HCT116 (cell line): ENCODE measurements around the gene PDP2.

Experiments
- CEBPB ChIP-seq: IDR thresholded peaks from 2 replicates; pipeline ENCODE4 v1.6.1; 2012; ENCODE audit warnings: low read depth
- EZH2 ChIP-seq: fragments of 200-600 bp; sonication (generic); IDR thresholded peaks from 2 replicates; pipeline ENCODE4 v1.6.1; 2017; ENCODE audit warnings: antibody characterized with exemption, mixed run types
- EZH2phosphoT487 ChIP-seq: fragments of 200-600 bp; IDR thresholded peaks from 2 replicates; pipeline ENCODE4 v1.6.1; 2018; ENCODE audit warnings: antibody characterized with exemption, borderline replicate concordance
- POLR2A ChIP-seq: IDR thresholded peaks from 2 replicates; pipeline ENCODE4 v1.7.0; 2011; ENCODE audit warnings: borderline replicate concordance; ENCODE audit not compliant: insufficient read depth, insufficient read length; ENCODE audit errors: extremely low read depth
- YY1 ChIP-seq: IDR thresholded peaks from 2 replicates; pipeline ENCODE4 v1.6.1; 2011; ENCODE audit warnings: low read length, low read depth, moderate library complexity, mild to moderate bottlenecking; ENCODE audit not compliant: insufficient replicate concordance; ENCODE audit errors: extremely low read depth
- ZBTB33 ChIP-seq: IDR thresholded peaks from 2 replicates; pipeline ENCODE4 v1.6.1; 2011; ENCODE audit warnings: mild to moderate bottlenecking, low read length, moderate library complexity; ENCODE audit not compliant: insufficient replicate concordance; ENCODE audit errors: extremely low read depth
- TF ChIP-seq, protein P1 (sequence below), 3 experiments: fragments of 200-600 bp in 1 of 3; sonication (generic) in 1 of 3; IDR thresholded peaks in 2 of 3; conservative IDR thresholded peaks in 1 of 3; 2 replicates each; pipeline ENCODE4 v1.5.1; 2012 to 2017; ENCODE audit warnings: low read depth in 2 of 3, low read length in 2 of 3, antibody characterized with exemption in 1 of 3, borderline replicate concordance in 1 of 3, control low read depth in 1 of 3, mild to moderate bottlenecking in 1 of 3, mixed read lengths in 1 of 3, mixed run types in 1 of 3, moderate library complexity in 1 of 3; ENCODE audit not compliant: insufficient read depth in 1 of 3
- TF ChIP-seq, protein P2 (sequence below): IDR thresholded peaks from 2 replicates; pipeline ENCODE4 v1.6.1; 2012; ENCODE audit warnings: low read depth

DNA sequence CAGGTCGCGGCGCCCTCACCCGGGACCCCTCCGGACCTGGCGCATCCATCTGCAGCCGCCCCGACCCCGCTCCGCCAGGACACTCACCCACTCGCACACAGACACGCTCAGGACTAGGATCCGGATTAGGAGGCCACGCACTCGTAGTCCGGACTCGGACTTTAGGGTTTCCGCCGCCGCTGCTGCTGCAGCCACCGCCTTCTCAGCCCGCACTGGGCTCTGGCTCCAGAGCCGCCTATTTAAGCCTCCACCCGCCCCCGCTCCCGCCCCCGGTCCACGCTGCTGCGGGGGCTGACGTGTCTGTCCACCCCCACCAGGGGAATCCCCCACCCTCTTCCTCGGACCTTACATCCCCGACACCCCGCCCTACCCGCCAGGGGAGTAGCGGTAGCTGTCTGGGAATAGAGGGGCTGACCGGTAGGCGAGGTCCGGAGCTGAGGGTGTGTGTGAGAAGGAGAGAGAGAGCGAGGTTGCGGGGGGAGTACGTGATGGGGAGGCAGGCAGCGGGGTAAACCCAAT, 45.1 kb downstream of the PDP2 start, which contains the start of gene RRAD:
- no peak for TF ChIP-seq EZH2
- no peak for TF ChIP-seq YY1
- no peak for TF ChIP-seq ZBTB33
- TF ChIP-seq, protein P1, sequence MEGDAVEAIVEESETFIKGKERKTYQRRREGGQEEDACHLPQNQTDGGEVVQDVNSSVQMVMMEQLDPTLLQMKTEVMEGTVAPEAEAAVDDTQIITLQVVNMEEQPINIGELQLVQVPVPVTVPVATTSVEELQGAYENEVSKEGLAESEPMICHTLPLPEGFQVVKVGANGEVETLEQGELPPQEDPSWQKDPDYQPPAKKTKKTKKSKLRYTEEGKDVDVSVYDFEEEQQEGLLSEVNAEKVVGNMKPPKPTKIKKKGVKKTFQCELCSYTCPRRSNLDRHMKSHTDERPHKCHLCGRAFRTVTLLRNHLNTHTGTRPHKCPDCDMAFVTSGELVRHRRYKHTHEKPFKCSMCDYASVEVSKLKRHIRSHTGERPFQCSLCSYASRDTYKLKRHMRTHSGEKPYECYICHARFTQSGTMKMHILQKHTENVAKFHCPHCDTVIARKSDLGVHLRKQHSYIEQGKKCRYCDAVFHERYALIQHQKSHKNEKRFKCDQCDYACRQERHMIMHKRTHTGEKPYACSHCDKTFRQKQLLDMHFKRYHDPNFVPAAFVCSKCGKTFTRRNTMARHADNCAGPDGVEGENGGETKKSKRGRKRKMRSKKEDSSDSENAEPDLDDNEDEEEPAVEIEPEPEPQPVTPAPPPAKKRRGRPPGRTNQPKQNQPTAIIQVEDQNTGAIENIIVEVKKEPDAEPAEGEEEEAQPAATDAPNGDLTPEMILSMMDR (IDR thresholded peaks at IDR 0.05 in 2 of 3, conservative IDR thresholded peaks at IDR 0.05 in 1 of 3; ENCODE audit: borderline replicate concordance in 1 of 3, insufficient read depth in 1 of 3, low read depth in 2 of 3, low read length in 2 of 3) = no peak
- no peak for TF ChIP-seq EZH2phosphoT487
- TF ChIP-seq, protein P2, sequence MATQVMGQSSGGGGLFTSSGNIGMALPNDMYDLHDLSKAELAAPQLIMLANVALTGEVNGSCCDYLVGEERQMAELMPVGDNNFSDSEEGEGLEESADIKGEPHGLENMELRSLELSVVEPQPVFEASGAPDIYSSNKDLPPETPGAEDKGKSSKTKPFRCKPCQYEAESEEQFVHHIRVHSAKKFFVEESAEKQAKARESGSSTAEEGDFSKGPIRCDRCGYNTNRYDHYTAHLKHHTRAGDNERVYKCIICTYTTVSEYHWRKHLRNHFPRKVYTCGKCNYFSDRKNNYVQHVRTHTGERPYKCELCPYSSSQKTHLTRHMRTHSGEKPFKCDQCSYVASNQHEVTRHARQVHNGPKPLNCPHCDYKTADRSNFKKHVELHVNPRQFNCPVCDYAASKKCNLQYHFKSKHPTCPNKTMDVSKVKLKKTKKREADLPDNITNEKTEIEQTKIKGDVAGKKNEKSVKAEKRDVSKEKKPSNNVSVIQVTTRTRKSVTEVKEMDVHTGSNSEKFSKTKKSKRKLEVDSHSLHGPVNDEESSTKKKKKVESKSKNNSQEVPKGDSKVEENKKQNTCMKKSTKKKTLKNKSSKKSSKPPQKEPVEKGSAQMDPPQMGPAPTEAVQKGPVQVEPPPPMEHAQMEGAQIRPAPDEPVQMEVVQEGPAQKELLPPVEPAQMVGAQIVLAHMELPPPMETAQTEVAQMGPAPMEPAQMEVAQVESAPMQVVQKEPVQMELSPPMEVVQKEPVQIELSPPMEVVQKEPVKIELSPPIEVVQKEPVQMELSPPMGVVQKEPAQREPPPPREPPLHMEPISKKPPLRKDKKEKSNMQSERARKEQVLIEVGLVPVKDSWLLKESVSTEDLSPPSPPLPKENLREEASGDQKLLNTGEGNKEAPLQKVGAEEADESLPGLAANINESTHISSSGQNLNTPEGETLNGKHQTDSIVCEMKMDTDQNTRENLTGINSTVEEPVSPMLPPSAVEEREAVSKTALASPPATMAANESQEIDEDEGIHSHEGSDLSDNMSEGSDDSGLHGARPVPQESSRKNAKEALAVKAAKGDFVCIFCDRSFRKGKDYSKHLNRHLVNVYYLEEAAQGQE = no peak
- TF ChIP-seq CEBPB = no peak
- no peak for TF ChIP-seq POLR2A
